ENCODE measurements around the gene NMS.

NMS gene

GRCh38 chr2:100484390-100484789, 14.1 kb downstream of the NMS start:
- Histone ChIP-seq H3K4me1 (ENCODE audit: control insufficient read depth, insufficient read depth, low read length) (no peaks in the 10 kb centered on the region), H3K4me3 (ENCODE audit: low read length) (no peak overlapping the region), H3K27me3 (ENCODE audit: control insufficient read depth, insufficient read depth, low read length) (no peaks in the 10 kb centered on the region), H3K27ac (ENCODE audit: low read length) (no peak overlapping the region), H3K9me3 (ENCODE audit: control insufficient read depth, insufficient read depth, low read length) (no peaks in the 10 kb centered on the region), H3K36me3 (ENCODE audit: control insufficient read depth, insufficient read depth, low read length) (no peaks in the 10 kb centered on the region)
- no peak for DNase-seq (ENCODE audit: low read depth, low spot score)
- no CpG with 5 or more reads among the region's 5 CpGs for WGBS (ENCODE audit: insufficient coverage, insufficient read length)

DNA sequence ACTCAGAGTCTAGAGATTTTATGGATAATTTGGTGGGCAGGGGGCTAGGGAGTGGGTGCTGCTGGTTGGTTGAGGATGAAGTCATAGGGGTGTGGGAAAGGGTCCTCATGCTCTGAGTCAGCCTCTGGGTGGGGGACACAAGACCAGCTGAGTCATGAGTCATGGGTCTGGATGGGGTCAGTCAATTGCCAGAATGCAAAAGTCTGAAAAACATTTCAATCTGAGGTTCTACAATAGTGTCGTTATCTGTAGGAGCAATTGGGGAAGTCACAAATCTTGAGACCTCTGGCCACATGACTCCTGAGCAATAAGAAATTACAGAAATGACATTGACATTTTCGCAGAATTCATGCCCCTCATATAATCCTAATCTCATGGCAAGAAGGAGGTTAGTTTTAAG, 15.1 kb downstream of the NMS start:
- no peak for DNase-seq (ENCODE audit: low read depth, low spot score)
- Histone ChIP-seq H3K4me3 (ENCODE audit: low read length) (no peak overlapping the region), H3K9me3 (ENCODE audit: control insufficient read depth, insufficient read depth, low read length) (no peaks in the 10 kb centered on the region), H3K27me3 (ENCODE audit: control insufficient read depth, insufficient read depth, low read length) (no peaks in the 10 kb centered on the region), H3K4me1 (ENCODE audit: control insufficient read depth, insufficient read depth, low read length) (no peaks in the 10 kb centered on the region), H3K27ac (ENCODE audit: low read length) (no peak overlapping the region), H3K36me3 (ENCODE audit: control insufficient read depth, insufficient read depth, low read length) (no peaks in the 10 kb centered on the region)
- WGBS (ENCODE audit: insufficient coverage, insufficient read length): no CpG with 5 or more reads among the region's 2 CpGs

DNA sequence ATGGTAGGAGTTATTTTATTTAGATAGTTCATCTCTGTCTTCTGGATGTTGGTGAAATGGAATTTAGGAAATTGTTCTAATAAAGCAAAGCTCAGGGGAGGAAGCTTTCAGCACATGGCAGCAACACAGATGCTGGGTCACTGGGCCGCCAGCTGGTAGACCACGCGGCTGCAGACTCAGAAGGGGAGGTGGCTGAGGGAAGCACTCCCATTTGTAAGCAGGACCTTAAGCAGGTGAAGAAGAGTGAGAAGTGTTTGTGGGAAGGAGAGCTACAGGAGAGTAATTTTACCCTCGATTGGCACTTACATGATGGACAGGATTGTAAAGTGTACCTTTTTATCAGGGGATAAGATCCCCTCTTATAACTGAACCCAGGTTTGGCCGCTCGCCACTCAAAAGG, 24.4 kb downstream of the NMS start:
- Histone ChIP-seq H3K4me1 (ENCODE audit: control insufficient read depth, insufficient read depth, low read length) (no peaks in the 10 kb centered on the region), H3K4me3 (ENCODE audit: low read length) (no peak overlapping the region), H3K36me3 (ENCODE audit: control insufficient read depth, insufficient read depth, low read length) (no peaks in the 10 kb centered on the region), H3K9me3 (ENCODE audit: control insufficient read depth, insufficient read depth, low read length) (no peaks in the 10 kb centered on the region), H3K27ac (ENCODE audit: low read length) (no peak overlapping the region), H3K27me3 (ENCODE audit: control insufficient read depth, insufficient read depth, low read length) (no peaks in the 10 kb centered on the region)
- no peak for DNase-seq (ENCODE audit: low read depth, low spot score)
- no CpG with 5 or more reads among the region's 6 CpGs for WGBS (ENCODE audit: insufficient coverage, insufficient read length)

- H3K4me1 ChIP-seq (ENCODE audit: control insufficient read depth, insufficient read depth, low read length): no peaks in the 10 kb centered on the region
- no peaks in the 10 kb centered on the region for H3K9me3 ChIP-seq (ENCODE audit: control insufficient read depth, insufficient read depth, low read length)
- DNase-seq (ENCODE audit: low read depth, low spot score): no peak
- no peak overlapping the region for H3K27ac ChIP-seq (ENCODE audit: low read length)
- H3K36me3 ChIP-seq (ENCODE audit: control insufficient read depth, insufficient read depth, low read length): no peaks in the 10 kb centered on the region
- no CpG with 5 or more reads among the region's 2 CpGs for WGBS (ENCODE audit: insufficient coverage, insufficient read length)
- no peaks in the 10 kb centered on the region for H3K27me3 ChIP-seq (ENCODE audit: control insufficient read depth, insufficient read depth, low read length)
- H3K4me3 ChIP-seq (ENCODE audit: low read length): no peak overlapping the region
These were observed 32.5 kb downstream of the NMS start for GRCh38 chr2:100502782-100503181.

DNA sequence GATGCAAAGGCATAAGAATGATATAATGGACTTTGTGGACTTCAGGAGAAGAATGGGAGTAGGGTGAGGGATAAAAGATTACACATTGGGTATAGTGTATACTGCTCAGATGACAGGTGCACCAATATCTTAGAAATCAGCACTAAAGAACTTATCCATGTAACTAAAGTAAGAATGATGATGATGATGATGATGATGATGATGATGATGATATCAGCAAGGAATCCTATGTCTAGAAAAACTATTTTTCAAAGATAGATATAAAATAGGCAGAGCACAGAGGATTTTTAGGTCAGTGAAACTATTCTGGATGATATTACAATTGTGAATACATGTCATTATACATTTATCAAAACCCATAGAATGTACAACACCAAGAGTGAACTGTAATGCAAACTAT, 34.3 kb downstream of the NMS start:
- no peak overlapping the region for H3K27ac ChIP-seq (ENCODE audit: low read length)
- no peaks in the 10 kb centered on the region for H3K36me3 ChIP-seq (ENCODE audit: control insufficient read depth, insufficient read depth, low read length)
- H3K9me3 ChIP-seq (ENCODE audit: control insufficient read depth, insufficient read depth, low read length): no peaks in the 10 kb centered on the region
- H3K4me1 ChIP-seq (ENCODE audit: control insufficient read depth, insufficient read depth, low read length): no peaks in the 10 kb centered on the region
- no peak for DNase-seq (ENCODE audit: low read depth, low spot score)
- H3K27me3 ChIP-seq (ENCODE audit: control insufficient read depth, insufficient read depth, low read length): no peaks in the 10 kb centered on the region
- H3K4me3 ChIP-seq (ENCODE audit: low read length): no peak overlapping the region

DNA sequence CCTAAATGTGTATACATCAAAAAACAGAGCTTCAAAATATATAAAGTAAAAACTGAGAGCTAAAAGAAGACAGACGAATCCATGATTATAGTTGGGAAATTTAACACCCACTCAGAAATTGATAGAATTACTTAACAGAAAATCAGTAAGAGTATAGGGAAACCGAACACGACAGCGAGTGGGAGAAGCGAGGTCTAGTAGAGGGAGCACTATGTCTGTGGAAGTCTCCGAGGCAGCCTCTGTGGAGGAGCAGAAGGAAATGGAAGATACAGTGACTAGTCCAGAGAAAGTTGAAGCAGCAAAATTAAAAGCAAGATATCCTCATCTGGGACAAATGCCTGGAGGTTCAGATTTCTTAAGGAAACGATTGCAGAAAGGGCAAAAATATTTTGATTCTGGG, 38.8 kb downstream of the NMS start:
- Histone ChIP-seq H3K9me3 (ENCODE audit: control insufficient read depth, insufficient read depth, low read length) (no peaks in the 10 kb centered on the region), H3K4me3 (ENCODE audit: low read length) (no peak overlapping the region), H3K27me3 (ENCODE audit: control insufficient read depth, insufficient read depth, low read length) (no peaks in the 10 kb centered on the region), H3K27ac (ENCODE audit: low read length) (no peak overlapping the region), H3K4me1 (ENCODE audit: control insufficient read depth, insufficient read depth, low read length) (no peaks in the 10 kb centered on the region), H3K36me3 (ENCODE audit: control insufficient read depth, insufficient read depth, low read length) (no peaks in the 10 kb centered on the region)
- DNase-seq (ENCODE audit: low read depth, low spot score): no peak
- no CpG with 5 or more reads among the region's 7 CpGs for WGBS (ENCODE audit: insufficient coverage, insufficient read length)

- H3K27me3 ChIP-seq (ENCODE audit: control insufficient read depth, insufficient read depth, low read length): no peaks in the 10 kb centered on the region
- H3K4me1 ChIP-seq (ENCODE audit: control insufficient read depth, insufficient read depth, low read length): no peaks in the 10 kb centered on the region
- no peak for DNase-seq (ENCODE audit: low read depth, low spot score)
- no peak overlapping the region for H3K4me3 ChIP-seq (ENCODE audit: low read length)
- no peaks in the 10 kb centered on the region for H3K36me3 ChIP-seq (ENCODE audit: control insufficient read depth, insufficient read depth, low read length)
- WGBS (ENCODE audit: insufficient coverage, insufficient read length): no CpG with 5 or more reads among the region's 4 CpGs
- H3K9me3 ChIP-seq (ENCODE audit: control insufficient read depth, insufficient read depth, low read length): no peaks in the 10 kb centered on the region
- no peak overlapping the region for H3K27ac ChIP-seq (ENCODE audit: low read length)
These were observed 43.4 kb downstream of the NMS start for GRCh38 chr2:100513650-100514049.

- H3K4me3 ChIP-seq (ENCODE audit: low read length): no peak overlapping the region
- no CpG with 5 or more reads among the region's 1 CpG for WGBS (ENCODE audit: insufficient coverage, insufficient read length)
- no peak for DNase-seq (ENCODE audit: low read depth, low spot score)
- H3K4me1 ChIP-seq (ENCODE audit: control insufficient read depth, insufficient read depth, low read length): no peaks in the 10 kb centered on the region
- no peaks in the 10 kb centered on the region for H3K9me3 ChIP-seq (ENCODE audit: control insufficient read depth, insufficient read depth, low read length)
- H3K27me3 ChIP-seq (ENCODE audit: control insufficient read depth, insufficient read depth, low read length): no peaks in the 10 kb centered on the region
- H3K36me3 ChIP-seq (ENCODE audit: control insufficient read depth, insufficient read depth, low read length): no peaks in the 10 kb centered on the region
- H3K27ac ChIP-seq (ENCODE audit: low read length): no peak overlapping the region
These were observed 47.3 kb downstream of the NMS start for GRCh38 chr2:100517556-100517955.

GRCh38 chr2:100518801-100519200, 48.5 kb downstream of the NMS start:
- no peaks in the 10 kb centered on the region for H3K9me3 ChIP-seq (ENCODE audit: control insufficient read depth, insufficient read depth, low read length)
- WGBS (ENCODE audit: insufficient coverage, insufficient read length): 100% methylated on average over 1 of the region's 2 CpGs
- no peaks in the 10 kb centered on the region for H3K36me3 ChIP-seq (ENCODE audit: control insufficient read depth, insufficient read depth, low read length)
- no peaks in the 10 kb centered on the region for H3K4me1 ChIP-seq (ENCODE audit: control insufficient read depth, insufficient read depth, low read length)
- no peak for DNase-seq (ENCODE audit: low read depth, low spot score)
- no peak overlapping the region for H3K27ac ChIP-seq (ENCODE audit: low read length)
- H3K4me3 ChIP-seq (ENCODE audit: low read length): no peak overlapping the region
- H3K27me3 ChIP-seq (ENCODE audit: control insufficient read depth, insufficient read depth, low read length): no peaks in the 10 kb centered on the region

DNA sequence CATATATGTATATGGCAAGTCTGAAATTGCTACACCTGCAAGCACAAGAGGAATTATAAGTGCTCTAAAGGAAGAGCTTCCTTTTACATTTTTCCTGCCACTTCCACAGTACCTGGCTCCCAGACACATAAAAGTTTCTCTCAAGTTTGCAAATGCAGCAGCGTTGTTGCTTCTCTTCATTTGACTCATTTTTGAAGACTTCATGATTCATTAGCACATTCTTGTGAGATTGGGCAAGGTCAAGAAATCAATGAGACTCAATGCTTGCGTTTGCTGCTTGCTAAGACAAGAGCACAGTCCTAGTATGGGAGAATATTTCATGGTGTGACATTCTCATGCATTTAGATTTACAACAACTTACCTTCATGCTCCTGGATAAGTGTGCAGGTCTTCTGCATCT, 49.9 kb downstream of the NMS start:
- Histone ChIP-seq H3K4me1 (ENCODE audit: control insufficient read depth, insufficient read depth, low read length) (no peaks in the 10 kb centered on the region), H3K27ac (ENCODE audit: low read length) (no peak overlapping the region), H3K9me3 (ENCODE audit: control insufficient read depth, insufficient read depth, low read length) (no peaks in the 10 kb centered on the region), H3K27me3 (ENCODE audit: control insufficient read depth, insufficient read depth, low read length) (no peaks in the 10 kb centered on the region), H3K36me3 (ENCODE audit: control insufficient read depth, insufficient read depth, low read length) (no peaks in the 10 kb centered on the region), H3K4me3 (ENCODE audit: low read length) (no peak overlapping the region)
- no peak for DNase-seq (ENCODE audit: low read depth, low spot score)
- whole genome bisulfite sequencing (ENCODE audit: insufficient coverage, insufficient read length): no CpG with 5 or more reads among the region's 2 CpGs

- DNase-seq (ENCODE audit: low read depth, low spot score): no peak
- WGBS (ENCODE audit: insufficient coverage, insufficient read length): no CpG with 5 or more reads among the region's 1 CpG
- no peaks in the 10 kb centered on the region for H3K4me1 ChIP-seq (ENCODE audit: control insufficient read depth, insufficient read depth, low read length)
- no peaks in the 10 kb centered on the region for H3K9me3 ChIP-seq (ENCODE audit: control insufficient read depth, insufficient read depth, low read length)
- H3K36me3 ChIP-seq (ENCODE audit: control insufficient read depth, insufficient read depth, low read length): no peaks in the 10 kb centered on the region
- H3K4me3 ChIP-seq (ENCODE audit: low read length): no peak overlapping the region
- H3K27me3 ChIP-seq (ENCODE audit: control insufficient read depth, insufficient read depth, low read length): no peaks in the 10 kb centered on the region
- H3K27ac ChIP-seq (ENCODE audit: low read length): no peak overlapping the region
These were observed 52.1 kb downstream of the NMS start for GRCh38 chr2:100522430-100522829.

Data from iPS DF 6.9 (cell line).